HEK293 (cell line): ENCODE results near the gene KBTBD2.

Experiments
- HOXA7 ChIP-seq: sonication (generic); formaldehyde crosslinking; IDR thresholded peaks from 2 replicates; pipeline ENCODE4 v1.8.1; 2022; ENCODE audit warnings: missing genetic modification reagents, borderline replicate concordance
- HOXC10 ChIP-seq: sonication (generic); formaldehyde crosslinking; IDR thresholded peaks from 2 replicates; pipeline ENCODE4 v1.8.1; 2023; ENCODE audit warnings: mild to moderate bottlenecking, missing genetic modification reagents
- KLF9 ChIP-seq: fragments of 450-650 bp; formaldehyde crosslinking; IDR thresholded peaks from 2 replicates; pipeline ENCODE4 v1.5.1; 2016; ENCODE audit warnings: missing biosample characterization, missing genetic modification characterization, low read depth
- MZF1 ChIP-seq: fragments of 450-650 bp; formaldehyde crosslinking; IDR thresholded peaks from 2 replicates; pipeline ENCODE4 v1.5.1; 2017; ENCODE audit warnings: missing biosample characterization, missing genetic modification characterization, borderline replicate concordance
- PATZ1 ChIP-seq: fragments of 450-650 bp; formaldehyde crosslinking; IDR thresholded peaks from 2 replicates; pipeline ENCODE4 v1.5.1; 2016; ENCODE audit warnings: missing biosample characterization, missing genetic modification characterization
- SP7 ChIP-seq: fragments of 450-650 bp; formaldehyde crosslinking; IDR thresholded peaks from 2 replicates; pipeline ENCODE4 v1.5.1; 2016; ENCODE audit warnings: missing biosample characterization, missing genetic modification characterization
- TCF7L2 ChIP-seq: IDR thresholded peaks from 2 replicates; pipeline ENCODE4 v1.6.1; 2011; ENCODE audit warnings: low read depth, mild to moderate bottlenecking, inconsistent platforms, low read length, moderate library complexity, borderline replicate concordance
- ZEB2 ChIP-seq: fragments of 450-650 bp; formaldehyde crosslinking; IDR thresholded peaks from 2 replicates; pipeline ENCODE4 v1.5.1; 2016; ENCODE audit warnings: missing biosample characterization, missing genetic modification characterization
- ZNF16 ChIP-seq: fragments of 450-650 bp; formaldehyde crosslinking; IDR thresholded peaks from 2 replicates; pipeline ENCODE4 v1.5.1; 2016; ENCODE audit warnings: low read depth, missing biosample characterization, missing genetic modification characterization
- ZNF169 ChIP-seq: fragments of 450-650 bp; formaldehyde crosslinking; IDR thresholded peaks from 2 replicates; pipeline ENCODE4 v1.5.1; 2016; ENCODE audit warnings: missing biosample characterization, missing genetic modification characterization
- ZNF175 ChIP-seq: fragments of 450-650 bp; formaldehyde crosslinking; IDR thresholded peaks from 2 replicates; pipeline ENCODE4 v1.5.1; 2016; ENCODE audit warnings: missing biosample characterization, missing genetic modification characterization
- ZNF202 ChIP-seq: fragments of 450-650 bp; formaldehyde crosslinking; IDR thresholded peaks from 2 replicates; pipeline ENCODE4 v1.5.1; 2016; ENCODE audit warnings: missing biosample characterization, missing genetic modification characterization, borderline replicate concordance
- ZNF211 ChIP-seq: fragments of 450-650 bp; formaldehyde crosslinking; IDR thresholded peaks from 2 replicates; pipeline ENCODE4 v1.5.1; 2016; ENCODE audit warnings: low read depth, missing biosample characterization, missing genetic modification characterization
- ZNF221 ChIP-seq: fragments of 450-650 bp; formaldehyde crosslinking; IDR thresholded peaks from 2 replicates; pipeline ENCODE4 v1.5.1; 2017; ENCODE audit warnings: missing biosample characterization, missing genetic modification characterization, borderline replicate concordance
- ZNF433 ChIP-seq: fragments of 450-650 bp; formaldehyde crosslinking; IDR thresholded peaks from 2 replicates; pipeline ENCODE4 v1.5.1; 2016; ENCODE audit warnings: missing biosample characterization, missing genetic modification characterization, low read depth
- ZNF555 ChIP-seq: fragments of 450-650 bp; formaldehyde crosslinking; conservative IDR thresholded peaks from 2 replicates; pipeline ENCODE4 v1.5.1; 2017; ENCODE audit warnings: missing biosample characterization, mild to moderate bottlenecking, missing genetic modification characterization, inconsistent platforms
- ZNF560 ChIP-seq: fragments of 450-650 bp; formaldehyde crosslinking; IDR thresholded peaks from 2 replicates; pipeline ENCODE4 v1.5.1; 2017; ENCODE audit warnings: missing biosample characterization, missing genetic modification characterization, borderline replicate concordance
- ZNF610 ChIP-seq: fragments of 450-650 bp; formaldehyde crosslinking; IDR thresholded peaks from 2 replicates; pipeline ENCODE4 v1.5.1; 2016; ENCODE audit warnings: missing biosample characterization, missing genetic modification characterization, borderline replicate concordance
- ZNF624 ChIP-seq: fragments of 450-650 bp; formaldehyde crosslinking; IDR thresholded peaks from 2 replicates; pipeline ENCODE4 v1.5.1; 2017; ENCODE audit warnings: missing biosample characterization, missing genetic modification characterization
- ZNF626 ChIP-seq: fragments of 450-650 bp; sonication (Bioruptor Pico); formaldehyde crosslinking; IDR thresholded peaks from 2 replicates; pipeline ENCODE4 v1.5.1; 2018; ENCODE audit warnings: missing biosample characterization, missing genetic modification characterization, inconsistent platforms
- ZNF629 ChIP-seq: fragments of 450-650 bp; formaldehyde crosslinking; IDR thresholded peaks from 2 replicates; pipeline ENCODE4 v1.5.1; 2017; ENCODE audit warnings: missing biosample characterization, missing genetic modification characterization
- ZNF654 ChIP-seq: fragments of 450-650 bp; formaldehyde crosslinking; IDR thresholded peaks from 2 replicates; pipeline ENCODE4 v1.5.1; 2016; ENCODE audit warnings: low read depth, missing biosample characterization, missing genetic modification characterization
- ZNF660 ChIP-seq: fragments of 450-650 bp; IDR thresholded peaks from 2 replicates; pipeline ENCODE4 v1.5.1; 2018; ENCODE audit warnings: missing biosample characterization, mild to moderate bottlenecking, missing genetic modification characterization
- ZNF747 ChIP-seq: fragments of 450-650 bp; formaldehyde crosslinking; IDR thresholded peaks from 2 replicates; pipeline ENCODE4 v1.5.1; 2016; ENCODE audit warnings: missing biosample characterization, missing genetic modification characterization
- ZNF791 ChIP-seq: fragments of 450-650 bp; formaldehyde crosslinking; IDR thresholded peaks from 2 replicates; pipeline ENCODE4 v1.5.1; 2016; ENCODE audit warnings: missing biosample characterization, missing genetic modification characterization
- ZNF830 ChIP-seq: fragments of 450-650 bp; IDR thresholded peaks from 2 replicates; pipeline ENCODE4 v1.5.0; 2018; ENCODE audit warnings: missing biosample characterization, missing genetic modification characterization, low read depth, mild to moderate bottlenecking, moderate library complexity
- ZSCAN18 ChIP-seq: fragments of 450-650 bp; formaldehyde crosslinking; IDR thresholded peaks from 2 replicates; pipeline ENCODE4 v1.5.1; 2016; ENCODE audit warnings: missing biosample characterization, missing genetic modification characterization
- ZSCAN5A ChIP-seq: fragments of 450-650 bp; formaldehyde crosslinking; IDR thresholded peaks from 2 replicates; pipeline ENCODE4 v1.5.1; 2016; ENCODE audit warnings: missing biosample characterization, missing genetic modification characterization
- TF ChIP-seq, protein P1 (sequence below): fragments of 450-650 bp; formaldehyde crosslinking; IDR thresholded peaks from 2 replicates; pipeline ENCODE4 v1.5.1; 2016; ENCODE audit warnings: missing biosample characterization, missing genetic modification characterization, borderline replicate concordance

Gene KBTBD2

DNA sequence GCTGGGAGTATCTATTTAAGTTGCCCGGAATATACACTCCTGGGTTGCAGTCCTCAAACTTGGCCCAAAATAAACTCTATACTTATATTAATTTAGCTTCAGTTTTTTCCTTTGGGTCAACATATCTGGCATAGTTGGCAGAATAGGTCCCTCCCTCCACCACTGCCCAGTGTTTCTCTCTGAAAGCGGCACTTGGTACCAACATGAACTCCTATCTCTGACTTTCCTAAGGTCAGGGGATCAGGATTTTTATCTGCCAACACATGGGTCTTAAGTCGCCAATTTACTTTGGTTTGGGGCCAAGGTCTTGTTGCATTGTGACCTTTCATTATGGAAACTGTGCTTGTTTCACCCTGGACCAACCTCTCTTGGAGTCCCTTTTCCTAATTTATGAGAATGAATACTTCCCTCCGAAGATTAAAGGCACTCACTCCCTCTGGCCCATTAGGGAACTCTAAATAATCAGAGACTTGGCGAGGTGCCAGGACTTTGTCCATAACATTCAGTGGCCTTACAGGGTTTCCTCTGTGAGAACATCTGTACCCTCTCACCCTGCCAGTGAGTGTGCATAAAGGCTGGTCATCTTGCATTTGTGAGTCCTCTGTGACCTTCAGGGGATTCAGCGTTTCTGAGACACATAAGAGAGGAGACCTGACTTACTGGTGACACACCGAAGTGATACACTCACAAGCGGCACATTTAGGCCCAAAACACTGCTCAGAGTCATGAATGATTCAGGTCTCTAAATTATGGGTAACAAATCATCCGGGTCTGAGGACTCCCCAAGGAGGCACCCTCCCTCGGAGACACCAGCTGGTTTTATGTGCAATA is 46.0 kb upstream of the KBTBD2 start (continued):
- TF ChIP-seq, protein P1, sequence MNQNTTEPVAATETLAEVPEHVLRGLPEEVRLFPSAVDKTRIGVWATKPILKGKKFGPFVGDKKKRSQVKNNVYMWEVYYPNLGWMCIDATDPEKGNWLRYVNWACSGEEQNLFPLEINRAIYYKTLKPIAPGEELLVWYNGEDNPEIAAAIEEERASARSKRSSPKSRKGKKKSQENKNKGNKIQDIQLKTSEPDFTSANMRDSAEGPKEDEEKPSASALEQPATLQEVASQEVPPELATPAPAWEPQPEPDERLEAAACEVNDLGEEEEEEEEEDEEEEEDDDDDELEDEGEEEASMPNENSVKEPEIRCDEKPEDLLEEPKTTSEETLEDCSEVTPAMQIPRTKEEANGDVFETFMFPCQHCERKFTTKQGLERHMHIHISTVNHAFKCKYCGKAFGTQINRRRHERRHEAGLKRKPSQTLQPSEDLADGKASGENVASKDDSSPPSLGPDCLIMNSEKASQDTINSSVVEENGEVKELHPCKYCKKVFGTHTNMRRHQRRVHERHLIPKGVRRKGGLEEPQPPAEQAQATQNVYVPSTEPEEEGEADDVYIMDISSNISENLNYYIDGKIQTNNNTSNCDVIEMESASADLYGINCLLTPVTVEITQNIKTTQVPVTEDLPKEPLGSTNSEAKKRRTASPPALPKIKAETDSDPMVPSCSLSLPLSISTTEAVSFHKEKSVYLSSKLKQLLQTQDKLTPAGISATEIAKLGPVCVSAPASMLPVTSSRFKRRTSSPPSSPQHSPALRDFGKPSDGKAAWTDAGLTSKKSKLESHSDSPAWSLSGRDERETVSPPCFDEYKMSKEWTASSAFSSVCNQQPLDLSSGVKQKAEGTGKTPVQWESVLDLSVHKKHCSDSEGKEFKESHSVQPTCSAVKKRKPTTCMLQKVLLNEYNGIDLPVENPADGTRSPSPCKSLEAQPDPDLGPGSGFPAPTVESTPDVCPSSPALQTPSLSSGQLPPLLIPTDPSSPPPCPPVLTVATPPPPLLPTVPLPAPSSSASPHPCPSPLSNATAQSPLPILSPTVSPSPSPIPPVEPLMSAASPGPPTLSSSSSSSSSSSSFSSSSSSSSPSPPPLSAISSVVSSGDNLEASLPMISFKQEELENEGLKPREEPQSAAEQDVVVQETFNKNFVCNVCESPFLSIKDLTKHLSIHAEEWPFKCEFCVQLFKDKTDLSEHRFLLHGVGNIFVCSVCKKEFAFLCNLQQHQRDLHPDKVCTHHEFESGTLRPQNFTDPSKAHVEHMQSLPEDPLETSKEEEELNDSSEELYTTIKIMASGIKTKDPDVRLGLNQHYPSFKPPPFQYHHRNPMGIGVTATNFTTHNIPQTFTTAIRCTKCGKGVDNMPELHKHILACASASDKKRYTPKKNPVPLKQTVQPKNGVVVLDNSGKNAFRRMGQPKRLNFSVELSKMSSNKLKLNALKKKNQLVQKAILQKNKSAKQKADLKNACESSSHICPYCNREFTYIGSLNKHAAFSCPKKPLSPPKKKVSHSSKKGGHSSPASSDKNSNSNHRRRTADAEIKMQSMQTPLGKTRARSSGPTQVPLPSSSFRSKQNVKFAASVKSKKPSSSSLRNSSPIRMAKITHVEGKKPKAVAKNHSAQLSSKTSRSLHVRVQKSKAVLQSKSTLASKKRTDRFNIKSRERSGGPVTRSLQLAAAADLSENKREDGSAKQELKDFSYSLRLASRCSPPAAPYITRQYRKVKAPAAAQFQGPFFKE, result no peak
- TF ChIP-seq ZEB2 (tag by site-specific recombination) (0 out of 2 replicates have a peak, but pooled peaks have one; percentile 21), ZNF610 (tag by site-specific recombination) (0 out of 2 replicates have a peak, but pooled peaks have one; percentile 16), ZNF175 (tag by site-specific recombination) (no peak), TCF7L2 (peak; percentile 73; the same call in 1 of the 2 replicates), HOXC10 (CRISPR knock-in tag) (no peak), ZNF660 (tag by site-specific recombination) (peak; percentile 68; the same call in 1 of the 2 replicates), HOXA7 (CRISPR knock-in tag) (no peak), ZNF169 (tag by site-specific recombination) (no peak), SP7 (tag by site-specific recombination) (peak; percentile 48), ZNF747 (tag by site-specific recombination) (no peak), ZNF629 (tag by site-specific recombination) (0 out of 2 replicates have a peak, but pooled peaks have one; percentile 14), ZNF16 (no peak), ZSCAN18 (tag by site-specific recombination) (no peak), ZNF654 (tag by site-specific recombination) (no peak), PATZ1 (tag by site-specific recombination) (no peak), ZNF626 (tag by site-specific recombination) (0 out of 2 replicates have a peak, but pooled peaks have one; percentile 38), ZSCAN5A (tag by site-specific recombination) (no peak), ZNF202 (tag by site-specific recombination) (no peak), ZNF830 (tag by site-specific recombination) (peak; percentile 68; the same call in 1 of the 2 replicates), KLF9 (tag by site-specific recombination) (no peak), ZNF221 (tag by site-specific recombination) (peak; percentile 42; the same call in 1 of the 2 replicates), ZNF560 (tag by site-specific recombination) (no peak), ZNF555 (no peak), ZNF624 (tag by site-specific recombination) (peak; percentile 48; the same call in 1 of the 2 replicates), ZNF791 (tag by site-specific recombination) (no peak), MZF1 (tag by site-specific recombination) (peak; percentile 68; the same call in 1 of the 2 replicates), ZNF433 (tag by site-specific recombination) (no peak), ZNF211 (no peak)
